OCI-LY3 (cell line): ENCODE measurements around the gene SHTN1.

Experiments used
- H2AFZ ChIP-seq: fragments of 200-600, 300-600 bp; shearing (Covaris generic); 2 replicates; pipeline ENCODE4 v1.6.0; 2014; ENCODE audit warnings: antibody characterized with exemption, low read depth, low read length
- H3K27ac ChIP-seq: fragments of 200-600, 300-600 bp; sonication (generic); 2 replicates; pipeline ENCODE4 v1.5.1; 2014; ENCODE audit warnings: mild to moderate bottlenecking, low read length, moderate library complexity, mixed read lengths
- H3K27me3 ChIP-seq: fragments of 200-600, 300-600 bp; sonication (generic); 2 replicates; pipeline ENCODE4 v1.6.1; 2014; ENCODE audit warnings: low read depth, low read length, mixed read lengths
- H3K36me3 ChIP-seq: fragments of 200-600, 300-600 bp; sonication (generic); replicated peaks from 2 replicates; pipeline ENCODE3; 2014; ENCODE audit warnings: low read depth, low read length, mixed read lengths
- H3K4me1 ChIP-seq: fragments of 300-600, 200-600 bp; sonication (generic); 2 replicates; pipeline ENCODE4 v1.6.1; 2014; ENCODE audit warnings: low read length, mixed read lengths
- H3K4me2 ChIP-seq: fragments of 200-600, 300-600 bp; sonication (generic); 2 replicates; pipeline ENCODE4 v1.6.1; 2014; ENCODE audit warnings: low read length, mixed read lengths
- H3K4me3 ChIP-seq: fragments of 300-600, 200-600 bp; sonication (generic); 2 replicates; pipeline ENCODE4 v1.5.1; 2014; ENCODE audit warnings: antibody characterized with exemption, mild to moderate bottlenecking, low read length, moderate library complexity
- H3K79me2 ChIP-seq: fragments of 300-600, 200-600 bp; shearing (Covaris generic); 2 replicates; pipeline ENCODE4 v1.6.1; 2014; ENCODE audit warnings: mild to moderate bottlenecking, low read length, mixed read lengths
- H3K9ac ChIP-seq: fragments of 300-600, 200-600 bp; shearing (Covaris generic); 2 replicates; pipeline ENCODE4 v1.6.0; 2014; ENCODE audit warnings: mild to moderate bottlenecking, low read length, moderate library complexity
- H3K9me3 ChIP-seq: fragments of 200-600, 300-600 bp; shearing (Covaris generic); 2 replicates; pipeline ENCODE4 v1.6.1; 2014; ENCODE audit warnings: low read length, mixed read lengths; ENCODE audit not compliant: insufficient read depth
- H4K20me1 ChIP-seq: fragments of 200-600, 300-600 bp; sonication (generic); 2 replicates; pipeline ENCODE4 v1.6.1; 2016; ENCODE audit warnings: low read length, mixed read lengths; ENCODE audit not compliant: insufficient read depth
- CTCF ChIP-seq: fragments of 200-600, 300-600 bp; sonication (generic); IDR thresholded peaks from 2 replicates; pipeline ENCODE4 v1.5.1; 2014; ENCODE audit warnings: antibody characterized with exemption, low read length, low read depth
- EZH2phosphoT487 ChIP-seq: fragments of 200-600 bp; shearing (Covaris generic); IDR thresholded peaks from 2 replicates; pipeline ENCODE4 v1.6.1; 2018; ENCODE audit warnings: antibody characterized with exemption, mixed run types, low read depth

The SHTN1 gene

GRCh38 chr10:116993610-116994009 is 11.4 kb downstream of the SHTN1 start:
- no peaks in the 10 kb centered on the region for H3K9me3 ChIP-seq
- no peaks in the 10 kb centered on the region for H3K36me3 ChIP-seq
- H3K4me1 ChIP-seq, result no peaks in the 10 kb centered on the region
- TF ChIP-seq CTCF (no peak), EZH2phosphoT487 (no peak)
- H2AFZ ChIP-seq, result no peak overlapping the region
- H3K9ac ChIP-seq, result no peak overlapping the region
- H3K79me2 ChIP-seq, result no peaks in the 10 kb centered on the region
- H3K4me3 ChIP-seq, result no peak overlapping the region
- H3K27me3 ChIP-seq, result no peaks in the 10 kb centered on the region
- H4K20me1 ChIP-seq, result no peaks in the 10 kb centered on the region
- no peak overlapping the region for H3K4me2 ChIP-seq
- H3K27ac ChIP-seq, result no peak overlapping the region

- no peak overlapping the region for H3K27ac ChIP-seq
- no peaks in the 10 kb centered on the region for H4K20me1 ChIP-seq
- no peaks in the 10 kb centered on the region for H3K4me1 ChIP-seq
- H2AFZ ChIP-seq, result no peak overlapping the region
- H3K79me2 ChIP-seq, result no peaks in the 10 kb centered on the region
- TF ChIP-seq EZH2phosphoT487, result no peak
- TF ChIP-seq CTCF, result no peak
- H3K9me3 ChIP-seq, result no peaks in the 10 kb centered on the region
- H3K4me2 ChIP-seq, result no peak overlapping the region
- H3K4me3 ChIP-seq, result no peak overlapping the region
- no peaks in the 10 kb centered on the region for H3K36me3 ChIP-seq
- no peaks in the 10 kb centered on the region for H3K27me3 ChIP-seq
- no peak overlapping the region for H3K9ac ChIP-seq
These were observed 12.8 kb downstream of the SHTN1 start for GRCh38 chr10:116992183-116992582.

- Histone ChIP-seq H3K9me3 (no peaks in the 10 kb centered on the region), H3K36me3 (no peaks in the 10 kb centered on the region), H3K9ac (no peak overlapping the region), H2AFZ (no peak overlapping the region), H3K4me2 (no peak overlapping the region), H3K4me1 (no peaks in the 10 kb centered on the region), H3K27me3 (no peaks in the 10 kb centered on the region), H3K4me3 (no peak overlapping the region), H4K20me1 (no peaks in the 10 kb centered on the region), H3K27ac (no peak overlapping the region), H3K79me2 (no peaks in the 10 kb centered on the region)
- no peak for TF ChIP-seq EZH2phosphoT487
- no peak for TF ChIP-seq CTCF
These were observed 14.6 kb downstream of the SHTN1 start for GRCh38 chr10:116990276-116990800.

GRCh38 chr10:116989439-116989838 is 15.5 kb downstream of the SHTN1 start:
- Histone ChIP-seq H3K79me2 (no peaks in the 10 kb centered on the region), H3K4me3 (no peak overlapping the region), H3K27ac (no peak overlapping the region), H3K4me1 (no peaks in the 10 kb centered on the region), H4K20me1 (no peaks in the 10 kb centered on the region), H3K9ac (no peak overlapping the region), H3K9me3 (no peaks in the 10 kb centered on the region), H3K27me3 (no peaks in the 10 kb centered on the region), H3K36me3 (no peaks in the 10 kb centered on the region), H3K4me2 (no peak overlapping the region), H2AFZ (no peak overlapping the region)
- TF ChIP-seq EZH2phosphoT487, result no peak
- no peak for TF ChIP-seq CTCF
